Stimulated activated memory B cell treated with anti-CD40 and anti-IgM and Interleukin-4, amounts not matched to agents 10 μg/mL and 1 μg/mL and 100 μg/mL, for 72 hours (primary cell): ENCODE measurements around the gene CCL26.
"Not testable (repeated sequence)": the region's sequence is repeated elsewhere in the genome, so short reads cannot be mapped to it uniquely, and the experiment has no call there.

ENCODE experiments used
- ATAC-seq: fragments of 150-1000 bp; cut with Tn5 transposase; 2 replicates; pipeline ENCODE4 v1.10.0; 2021
- H3K27ac Mint-ChIP-seq: one replicate; pipeline ENCODE4 v1.8.0; 2022; ENCODE audit warnings: mild to moderate bottlenecking, mixed read lengths
- H3K27me3 Mint-ChIP-seq: one replicate; pipeline ENCODE4 v1.8.0; 2022; ENCODE audit warnings: mixed read lengths
- H3K36me3 Mint-ChIP-seq: one replicate; pipeline ENCODE4 v1.8.0; 2022; ENCODE audit warnings: mixed read lengths
- H3K4me1 Mint-ChIP-seq: one replicate; pipeline ENCODE4 v1.8.0; 2022; ENCODE audit warnings: mixed read lengths
- H3K4me3 Mint-ChIP-seq: one replicate; pipeline ENCODE4 v1.8.0; 2022; ENCODE audit warnings: mild to moderate bottlenecking, moderate library complexity, mixed read lengths
- H3K9me3 Mint-ChIP-seq: one replicate; pipeline ENCODE4 v1.8.0; 2022; ENCODE audit warnings: mixed read lengths

Gene CCL26

GRCh38 chr7:75735581-75736350 lies 36.2 kb downstream of the CCL26 start:
- H3K9me3 Mint-ChIP-seq: no peaks in the 10 kb centered on the region
- H3K4me3 Mint-ChIP-seq: no peak overlapping the region
- peaks cover 36% of the 10 kb centered on the region for H3K4me1 Mint-ChIP-seq
- no peaks in the 10 kb centered on the region for H3K27me3 Mint-ChIP-seq
- H3K36me3 Mint-ChIP-seq: no peaks in the 10 kb centered on the region
- no peak overlapping the region for H3K27ac Mint-ChIP-seq
- ATAC-seq: no peak

DNA sequence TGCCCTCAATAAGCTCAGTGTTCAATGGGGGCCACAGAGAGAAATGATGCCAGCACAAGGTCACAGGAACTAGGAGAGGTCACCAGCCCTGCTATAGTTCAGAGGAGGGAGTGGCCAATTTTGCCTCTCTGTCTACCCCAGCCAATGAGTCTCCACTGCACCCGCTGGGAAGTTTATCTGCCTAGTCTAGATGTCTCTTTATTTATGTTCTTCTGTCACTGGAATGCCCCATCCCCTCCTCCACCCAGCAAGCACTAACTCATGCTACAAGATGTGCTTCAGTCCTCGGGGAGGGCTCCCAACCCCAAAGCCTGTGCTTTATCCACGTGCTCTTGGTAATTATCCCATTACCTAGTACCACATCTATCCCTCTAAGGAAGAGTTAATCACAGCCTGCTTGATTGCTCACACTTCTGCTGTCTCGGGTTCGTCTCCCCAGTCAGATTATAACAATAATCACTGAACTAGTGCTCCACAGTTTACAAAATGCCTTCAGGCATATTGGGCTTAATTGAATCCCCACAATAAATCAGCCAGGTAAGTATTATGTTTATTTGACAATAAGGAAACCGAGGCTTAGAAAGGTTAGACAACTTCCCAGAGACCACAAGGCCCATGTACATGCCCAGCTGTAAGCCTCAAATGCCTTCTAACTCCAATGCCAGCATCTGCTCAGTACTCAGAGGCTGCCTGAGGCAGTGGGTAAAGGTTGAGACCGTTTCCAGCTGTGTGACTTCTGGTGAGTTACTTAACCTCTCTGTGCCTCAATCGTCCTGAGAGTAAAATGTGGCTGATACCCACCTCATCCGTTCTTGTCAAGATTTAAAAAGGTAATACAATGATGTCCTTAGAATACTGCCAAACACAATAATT lies 37.2 kb downstream of the CCL26 start:
- Mint-ChIP-seq H3K27ac (no peak overlapping the region), H3K27me3 (no peaks in the 10 kb centered on the region), H3K9me3 (no peaks in the 10 kb centered on the region), H3K4me3 (no peak overlapping the region), H3K4me1 (peaks cover 34% of the 10 kb centered on the region), H3K36me3 (no peaks in the 10 kb centered on the region)
- ATAC-seq: no peak

GRCh38 chr7:75732764-75733630 lies 39.0 kb downstream of the CCL26 start:
- Mint-ChIP-seq H3K36me3 (no peaks in the 10 kb centered on the region), H3K4me1 (peaks cover 30% of the 10 kb centered on the region), H3K4me3 (no peak overlapping the region), H3K27ac (peak overlapping the region; percentile 3), H3K27me3 (no peaks in the 10 kb centered on the region), H3K9me3 (no peaks in the 10 kb centered on the region)
- no peak for ATAC-seq

DNA sequence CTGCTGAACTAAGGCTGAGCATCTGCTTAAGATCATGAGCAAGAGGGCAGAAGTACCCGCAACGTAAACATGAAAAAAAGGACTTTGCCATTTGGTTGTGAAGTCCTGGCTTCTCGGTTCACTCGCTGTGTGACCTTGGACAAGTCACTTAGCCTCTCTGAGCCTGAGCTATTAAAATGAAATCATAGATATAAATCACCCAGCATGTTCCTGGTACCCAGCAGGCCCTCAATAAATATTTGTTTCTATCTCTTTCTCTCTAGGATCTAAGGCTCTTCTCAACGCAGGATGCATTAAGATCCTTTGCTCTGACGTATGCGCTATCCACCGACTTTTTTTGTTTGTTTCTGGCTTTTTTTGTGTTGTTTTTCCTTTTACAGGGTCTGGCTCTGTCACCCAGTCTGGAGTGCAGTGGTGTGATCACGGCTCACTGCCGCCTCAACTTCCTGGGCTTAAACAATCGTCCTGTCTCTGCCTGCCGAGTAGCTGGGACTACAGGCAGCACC lies 39.9 kb downstream of the CCL26 start:
- H3K36me3 Mint-ChIP-seq: no peaks in the 10 kb centered on the region
- H3K9me3 Mint-ChIP-seq: no peaks in the 10 kb centered on the region
- H3K4me3 Mint-ChIP-seq: no peak overlapping the region
- H3K27ac Mint-ChIP-seq: peak overlapping the region; percentile 3
- no peaks in the 10 kb centered on the region for H3K27me3 Mint-ChIP-seq
- H3K4me1 Mint-ChIP-seq: peaks cover 28% of the 10 kb centered on the region
- no peak for ATAC-seq

GRCh38 chr7:75729851-75730274 lies 42.1 kb downstream of the CCL26 start:
- H3K4me1 Mint-ChIP-seq: peaks cover 36% of the 10 kb centered on the region
- peak overlapping the region; percentile 11 for H3K27ac Mint-ChIP-seq
- H3K27me3 Mint-ChIP-seq: no peaks in the 10 kb centered on the region
- no peaks in the 10 kb centered on the region for H3K36me3 Mint-ChIP-seq
- no peaks in the 10 kb centered on the region for H3K9me3 Mint-ChIP-seq
- ATAC-seq: peak; percentile 67
- H3K4me3 Mint-ChIP-seq: peak overlapping the region; percentile 8

GRCh38 chr7:75727881-75728593 lies 44.0 kb downstream of the CCL26 start:
- Mint-ChIP-seq H3K27me3 (no peaks in the 10 kb centered on the region), H3K9me3 (no peaks in the 10 kb centered on the region), H3K36me3 (no peaks in the 10 kb centered on the region), H3K4me3 (no peak overlapping the region), H3K27ac (peak overlapping the region; percentile 57), H3K4me1 (peaks cover 30% of the 10 kb centered on the region)
- ATAC-seq: peak; percentile 32

DNA sequence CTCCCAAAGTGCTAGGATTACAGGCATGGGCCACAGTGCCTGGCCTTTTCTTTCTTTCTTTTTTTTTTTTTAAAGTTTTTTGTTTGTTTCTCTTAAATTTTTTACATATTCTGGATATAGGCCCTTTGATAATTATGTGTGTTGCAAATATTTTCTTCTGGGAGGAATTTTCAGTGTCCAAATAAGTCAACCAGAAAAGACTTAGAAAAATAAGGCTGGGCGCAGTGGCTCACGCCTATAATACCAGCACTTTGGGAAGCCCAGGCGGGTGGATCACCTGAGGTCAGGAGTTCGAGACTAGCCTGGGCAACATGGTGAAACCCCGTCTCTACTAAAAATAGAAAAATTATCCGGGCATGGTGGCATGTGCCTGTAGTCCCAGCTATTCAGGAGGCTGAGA lies 44.7 kb downstream of the CCL26 start:
- H3K27ac Mint-ChIP-seq, H3K4me3 Mint-ChIP-seq, H3K27me3 Mint-ChIP-seq, H3K36me3 Mint-ChIP-seq, H3K9me3 Mint-ChIP-seq, ATAC-seq: not testable (repeated sequence)
- peaks cover 30% of the 10 kb centered on the region for H3K4me1 Mint-ChIP-seq

- H3K9me3 Mint-ChIP-seq: no peaks in the 10 kb centered on the region
- H3K27ac Mint-ChIP-seq: no peak overlapping the region
- H3K4me3 Mint-ChIP-seq: no peak overlapping the region
- no peaks in the 10 kb centered on the region for H3K27me3 Mint-ChIP-seq
- no peak for ATAC-seq
- peaks cover 24% of the 10 kb centered on the region for H3K4me1 Mint-ChIP-seq
- no peaks in the 10 kb centered on the region for H3K36me3 Mint-ChIP-seq
Measured at GRCh38 chr7:75725306-75725705, 46.7 kb downstream of the CCL26 start.

GRCh38 chr7:75723444-75723843 lies 48.6 kb downstream of the CCL26 start:
- Mint-ChIP-seq H3K4me3 (no peak overlapping the region), H3K27ac (no peak overlapping the region), H3K36me3 (no peaks in the 10 kb centered on the region), H3K27me3 (no peaks in the 10 kb centered on the region), H3K4me1 (peaks cover 14% of the 10 kb centered on the region), H3K9me3 (no peaks in the 10 kb centered on the region)
- no peak for ATAC-seq

GRCh38 chr7:75722373-75722772 lies 49.6 kb downstream of the CCL26 start:
- no peaks in the 10 kb centered on the region for H3K27me3 Mint-ChIP-seq
- no peaks in the 10 kb centered on the region for H3K9me3 Mint-ChIP-seq
- no peak for ATAC-seq
- peaks cover 8% of the 10 kb centered on the region for H3K4me1 Mint-ChIP-seq
- no peak overlapping the region for H3K4me3 Mint-ChIP-seq
- no peaks in the 10 kb centered on the region for H3K36me3 Mint-ChIP-seq
- no peak overlapping the region for H3K27ac Mint-ChIP-seq

DNA sequence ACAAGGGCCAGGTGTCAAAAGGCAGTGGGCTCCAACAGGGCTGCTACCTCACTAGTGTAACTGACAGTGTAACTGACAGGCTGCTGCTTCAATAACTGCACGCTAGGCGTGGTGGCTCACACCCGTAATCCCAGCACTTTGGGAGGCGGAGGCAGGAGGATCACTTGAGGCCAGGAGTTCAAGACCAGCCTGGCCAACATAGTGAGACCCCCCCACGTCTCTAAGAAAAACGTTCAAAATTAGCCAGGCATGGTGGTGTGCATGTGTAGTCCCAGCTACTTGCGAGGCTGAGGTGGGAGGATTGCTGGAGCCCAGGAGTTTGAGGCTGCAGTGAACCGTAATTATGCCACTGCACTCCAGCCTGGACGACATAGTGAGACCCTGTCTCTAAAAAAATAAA lies 50.1 kb downstream of the CCL26 start:
- not testable (repeated sequence) for H3K27ac Mint-ChIP-seq, ATAC-seq, H3K4me1 Mint-ChIP-seq, H3K4me3 Mint-ChIP-seq, H3K9me3 Mint-ChIP-seq, H3K36me3 Mint-ChIP-seq, H3K27me3 Mint-ChIP-seq

DNA sequence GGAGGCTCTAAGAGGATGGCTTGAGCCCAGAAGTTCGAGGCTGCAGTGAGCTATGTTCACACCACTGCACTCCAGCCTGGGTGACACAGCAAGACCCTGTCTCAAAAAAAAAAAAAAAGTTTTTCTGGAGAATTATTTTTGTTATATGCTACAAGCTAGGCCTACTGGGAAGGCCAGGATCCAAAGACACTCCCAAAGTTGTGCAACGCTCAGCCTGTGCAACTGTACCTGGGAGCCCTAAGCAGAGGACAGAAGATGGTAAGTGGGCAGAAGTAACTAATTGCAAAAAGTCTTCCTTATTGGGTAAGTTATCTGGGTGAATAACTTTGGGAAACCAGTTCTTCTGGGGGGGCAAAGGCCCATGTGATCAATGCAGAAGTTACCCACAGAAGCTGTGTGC lies 50.6 kb downstream of the CCL26 start:
- Mint-ChIP-seq H3K36me3 (no peaks in the 10 kb centered on the region), H3K9me3 (no peaks in the 10 kb centered on the region), H3K4me1 (peaks cover 8% of the 10 kb centered on the region), H3K27ac (no peak overlapping the region), H3K27me3 (no peaks in the 10 kb centered on the region), H3K4me3 (no peak overlapping the region)
- ATAC-seq: no peak

GRCh38 chr7:75719626-75720025 lies 52.4 kb downstream of the CCL26 start:
- H3K4me1 Mint-ChIP-seq: no peaks in the 10 kb centered on the region
- no peak overlapping the region for H3K4me3 Mint-ChIP-seq
- H3K27me3 Mint-ChIP-seq: no peaks in the 10 kb centered on the region
- H3K27ac Mint-ChIP-seq: no peak overlapping the region
- peaks cover 6% of the 10 kb centered on the region for H3K36me3 Mint-ChIP-seq
- no peak for ATAC-seq
- H3K9me3 Mint-ChIP-seq: peaks cover 3% of the 10 kb centered on the region
